ENCODE measurements around the gene UBE2E1. TPM values are rescaled to one million over a fixed set of nuclear protein-coding genes. Genes with fewer than 3 reads are reported as not detected.

Gene UBE2E1
- total RNA-seq, 1 donor from 2014 or later, result 87.8 TPM

GRCh38 chr3:23820888-23821287, 15.1 kb downstream of the UBE2E1 start:
- DNase-seq (no peak), ATAC-seq (no peak)
- Histone ChIP-seq H3K27ac (no peak overlapping the region), H3K36me3 (no peaks in the 10 kb centered on the region), H3K27me3 (ENCODE audit: low read depth) (no peaks in the 10 kb centered on the region), H3K4me3 (no peak overlapping the region), H3K4me1 (peaks cover 44% of the 10 kb centered on the region), H3K9me3 (no peaks in the 10 kb centered on the region)
- no peak for TF ChIP-seq CTCF (IDR thresholded peaks at IDR 0.05)
- intact Hi-C loops (cut with DNase I), result no loop called here

- intact Hi-C loops (cut with DNase I), result no loop called here
- no peak for DNase-seq
- peaks cover 49% of the 10 kb centered on the region for H3K4me1 ChIP-seq
Observed at GRCh38 chr3:23821858-23822257, 16.1 kb downstream of the UBE2E1 start.

GRCh38 chr3:23822559-23822958, 16.8 kb downstream of the UBE2E1 start:
- H3K27ac ChIP-seq, result no peak overlapping the region
- H3K27me3 ChIP-seq (ENCODE audit: low read depth), result no peaks in the 10 kb centered on the region
- peaks cover 56% of the 10 kb centered on the region for H3K4me1 ChIP-seq
- ATAC-seq, result no peak
- no peak overlapping the region for H3K4me3 ChIP-seq
- no peaks in the 10 kb centered on the region for H3K9me3 ChIP-seq
- no peaks in the 10 kb centered on the region for H3K36me3 ChIP-seq
- DNase-seq, result no peak
- intact Hi-C loops (cut with DNase I), result no loop called here
- no peak for TF ChIP-seq CTCF (IDR thresholded peaks at IDR 0.05)

More at GRCh38 chr3:23821858-23822257, 16.1 kb downstream of the UBE2E1 start:
- Histone ChIP-seq H3K27ac (no peak overlapping the region), H3K4me3 (no peak overlapping the region), H3K9me3 (no peaks in the 10 kb centered on the region), H3K36me3 (no peaks in the 10 kb centered on the region), H3K27me3 (ENCODE audit: low read depth) (no peaks in the 10 kb centered on the region)
- no peak for ATAC-seq
- TF ChIP-seq CTCF (IDR thresholded peaks at IDR 0.05), result no peak

- Histone ChIP-seq H3K9me3 (no peaks in the 10 kb centered on the region), H3K36me3 (no peaks in the 10 kb centered on the region), H3K4me1 (peaks cover 61% of the 10 kb centered on the region), H3K27me3 (ENCODE audit: low read depth) (no peaks in the 10 kb centered on the region), H3K4me3 (no peak overlapping the region), H3K27ac (no peak overlapping the region)
- intact Hi-C loops (cut with DNase I), result no loop called here
- DNase-seq, result no peak
- TF ChIP-seq CTCF (IDR thresholded peaks at IDR 0.05), result no peak
- ATAC-seq, result no peak
Observed at GRCh38 chr3:23823620-23824019, 17.9 kb downstream of the UBE2E1 start.

- peak; percentile 61 to 77 for ATAC-seq
- no peaks in the 10 kb centered on the region for H3K27me3 ChIP-seq (ENCODE audit: low read depth)
- intact Hi-C loops (cut with DNase I), result no loop called here
- H3K4me1 ChIP-seq, result peaks cover 55% of the 10 kb centered on the region
- no peaks in the 10 kb centered on the region for H3K36me3 ChIP-seq
- DNase-seq, result no peak
- no peaks in the 10 kb centered on the region for H3K9me3 ChIP-seq
- H3K27ac ChIP-seq, result no peak overlapping the region
- H3K4me3 ChIP-seq, result no peak overlapping the region
- no peak for TF ChIP-seq CTCF (IDR thresholded peaks at IDR 0.05)
Observed at GRCh38 chr3:23824699-23825444, 19.1 kb downstream of the UBE2E1 start.
